HCT116 (cell line): ENCODE measurements around the gene AFAP1L2. TPM values are rescaled to one million over a fixed set of nuclear protein-coding genes. Genes with fewer than 3 reads are reported as not detected.

Source experiments
- ATAC-seq: fragments of 200-7000 bp; cut with Tn5 transposase; 2 replicates; pipeline ENCODE4 v1.9.1; 2020; ENCODE audit warnings: mild to moderate bottlenecking, moderate library complexity
- BruUV-seq: library from RNA; stranded (reverse); fragments of 400-500 nt; replicated peaks from 2 replicates; lab custom pipeline; 2021; lab: Mats Ljungman, UMichigan
- CTCF ChIA-PET: fragments of 300-600 bp; sonication (Branson Sonifier 250); formaldehyde crosslinking; loops from one replicate; lab custom pipeline; 2021; ENCODE audit warnings: antibody characterized with exemption; lab: Charles Lee
- POLR2A ChIA-PET: fragments of 300-600, 350-600 bp; sonication (Branson Sonifier 250); formaldehyde crosslinking; loops from one replicate; lab custom pipeline; 2021; ENCODE audit warnings: antibody characterized with exemption; lab: Charles Lee
- RAD21 ChIA-PET, 2 experiments: fragments of 300-600 bp; sonication (Branson Sonifier 250); formaldehyde crosslinking; loops; one replicate each; lab custom pipeline; 2023; ENCODE audit warnings: low total read pairs in 2 of 2; ENCODE audit not compliant: uncharacterized antibody in 2 of 2, unreplicated experiment in 2 of 2, low non-redundant PET in 1 of 2; lab: Charles Lee
- DNase-seq: peaks from one replicate; pipeline ENCODE4 v3.0.0-alpha.2; 2010; ENCODE audit warnings: low read depth, low spot score
- H2AFZ ChIP-seq: fragments of 200-600 bp; shearing (Covaris generic), sonication (generic); 2 replicates; pipeline ENCODE4 v1.6.1; 2017; ENCODE audit warnings: low read depth, mixed run types, mixed read lengths, antibody characterized with exemption, low read length; ENCODE audit not compliant: poor library complexity, severe bottlenecking
- H3K27ac ChIP-seq: 2 replicates; pipeline ENCODE4 v1.5.1; 2012; ENCODE audit warnings: low read depth, low read length
- H3K27me3 ChIP-seq: fragments of 200-600 bp; sonication (generic); 2 replicates; pipeline ENCODE4 v1.6.1; 2016; ENCODE audit warnings: mixed run types, low read length, mixed read lengths; ENCODE audit not compliant: insufficient read depth
- H3K36me3 ChIP-seq, 2 experiments: fragments of 200-500 bp in 1 of 2; fragments of 200-600 bp in 1 of 2; sonication (Bioruptor generic) in 1 of 2; sonication (generic) in 1 of 2; 2 replicates each; pipeline versions ENCODE4 v1.5.1 to v1.6.1; 2014 to 2016; ENCODE audit warnings: low read length in 2 of 2, inconsistent platforms in 1 of 2, mixed read lengths in 1 of 2, mixed run types in 1 of 2; ENCODE audit not compliant: insufficient read depth in 2 of 2, control insufficient read depth in 1 of 2
- H3K4me1 ChIP-seq, 2 experiments: fragments of 200-600 bp in 1 of 2; sonication (generic) in 1 of 2; 2 replicates each; pipeline versions ENCODE4 v1.5.1 to v1.6.1; 2012 to 2017; ENCODE audit warnings: low read length in 2 of 2, inconsistent platforms in 1 of 2, mild to moderate bottlenecking in 1 of 2, mixed read lengths in 1 of 2, mixed run types in 1 of 2, moderate library complexity in 1 of 2; ENCODE audit not compliant: insufficient read depth in 2 of 2, control insufficient read depth in 1 of 2
- H3K4me2 ChIP-seq: fragments of 200-600 bp; sonication (generic); 2 replicates; pipeline ENCODE4 v1.6.1; 2017; ENCODE audit warnings: mixed run types, low read length, mixed read lengths
- H3K4me3 ChIP-seq, 2 experiments: fragments of 200-600 bp in 1 of 2; sonication (generic) in 1 of 2; replicated peaks in 1 of 2; 2 replicates each; pipeline ENCODE4 v1.5.1; 2011 to 2016; ENCODE audit warnings: low read length in 2 of 2, control low read depth in 1 of 2, low read depth in 1 of 2, mild to moderate bottlenecking in 1 of 2, mixed read lengths in 1 of 2, mixed run types in 1 of 2
- H3K79me2 ChIP-seq: fragments of 200-600 bp; sonication (generic); 2 replicates; pipeline ENCODE4 v1.6.1; 2017; ENCODE audit warnings: mild to moderate bottlenecking, mixed run types, low read length, moderate library complexity, mixed read lengths; ENCODE audit not compliant: insufficient read depth
- H3K9ac ChIP-seq: fragments of 200-600 bp; sonication (generic); 2 replicates; pipeline ENCODE4 v1.6.1; 2016; ENCODE audit warnings: low read length, mixed read lengths
- H3K9me2 ChIP-seq: fragments of 200-600 bp; sonication (generic), shearing (Covaris generic); 2 replicates; pipeline ENCODE4 v1.6.1; 2017; ENCODE audit warnings: mixed run types, mild to moderate bottlenecking, moderate library complexity; ENCODE audit not compliant: insufficient read depth
- H3K9me3 ChIP-seq, 2 experiments: fragments of 200-500 bp in 1 of 2; fragments of 200-600 bp in 1 of 2; sonication (Bioruptor generic) in 1 of 2; sonication (generic) in 1 of 2; 2 replicates each; pipeline ENCODE4 v1.6.1; 2014 to 2017; ENCODE audit warnings: low read length in 2 of 2, mixed read lengths in 2 of 2, inconsistent platforms in 1 of 2, low read depth in 1 of 2, mild to moderate bottlenecking in 1 of 2, mixed run types in 1 of 2, moderate library complexity in 1 of 2; ENCODE audit not compliant: control insufficient read depth in 1 of 2, insufficient read depth in 1 of 2
- H4K20me1 ChIP-seq: fragments of 200-600 bp; sonication (generic), shearing (Covaris generic); 2 replicates; pipeline ENCODE4 v1.6.1; 2017; ENCODE audit warnings: mixed run types, mild to moderate bottlenecking, moderate library complexity; ENCODE audit not compliant: insufficient read depth
- EGR1 ChIP-seq: IDR thresholded peaks from 2 replicates; pipeline ENCODE4 v1.6.1; 2012; ENCODE audit warnings: low read depth
- RAD21 ChIP-seq: IDR thresholded peaks from 2 replicates; pipeline ENCODE4 v1.6.1; 2012; ENCODE audit warnings: low read depth, mild to moderate bottlenecking
- REST ChIP-seq: IDR thresholded peaks from 2 replicates; pipeline ENCODE4 v1.6.1; 2012; ENCODE audit warnings: low read depth
- SRF ChIP-seq: IDR thresholded peaks from 2 replicates; pipeline ENCODE4 v1.6.1; 2012; ENCODE audit warnings: low read depth
- YY1 ChIP-seq: IDR thresholded peaks from 2 replicates; pipeline ENCODE4 v1.6.1; 2011; ENCODE audit warnings: low read length, low read depth, moderate library complexity, mild to moderate bottlenecking; ENCODE audit not compliant: insufficient replicate concordance; ENCODE audit errors: extremely low read depth
- ZFX ChIP-seq: fragments of 450-650 bp; IDR thresholded peaks from 2 replicates; pipeline ENCODE4 v1.6.1; 2017
- intact Hi-C: fragments of 100-400 bp; cut with micrococcal nuclease; formaldehyde crosslinking; loops from 2 replicates; pipeline ENCODE4 v1.10.0; 2022
- total RNA-seq: library from RNA; stranded (reverse); gene quantifications from one replicate; pipeline ENCODE4 v1.2.1, GENCODE V29; 2021; ENCODE audit not compliant: unreplicated experiment
- TF ChIP-seq, protein P1 (sequence below): IDR thresholded peaks from 2 replicates; pipeline ENCODE4 v1.6.1; 2012

Gene AFAP1L2
- total RNA-seq, 1 experiment from 2014 or later, result 0.93 TPM

DNA sequence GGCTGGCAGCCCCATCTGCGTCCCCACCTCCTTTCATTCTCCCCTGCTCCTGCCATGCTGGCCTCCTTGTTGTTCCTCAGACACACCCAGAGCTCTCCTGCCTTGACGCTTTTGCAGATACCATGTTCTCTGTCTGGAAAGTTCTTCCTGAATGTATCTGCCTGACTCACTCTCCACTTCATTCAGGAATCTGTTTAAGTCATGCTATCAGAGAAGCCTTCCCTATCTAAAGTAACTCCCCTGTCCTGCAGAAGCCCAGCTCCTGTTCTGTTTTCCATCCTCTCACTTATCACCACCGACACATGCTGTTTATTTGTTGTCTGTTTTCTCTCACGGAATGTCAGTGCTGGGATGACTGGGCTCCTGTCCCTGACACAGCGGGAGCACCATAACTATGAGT, 82.0 kb downstream of the AFAP1L2 start:
- CTCF ChIA-PET, result interaction anchor here (1.4 kb wide), 1 partner anchor 19 kb away, joined by 7 read pairs; no protein-coding TSS in a partner anchor
- Histone ChIP-seq H2AFZ (no peak overlapping the region), H3K4me2 (no peak overlapping the region), H3K4me1 (peaks cover 18 to 33% of the 10 kb centered on the region in 2 experiments), H3K9ac (no peak overlapping the region), H3K9me2 (no peaks in the 10 kb centered on the region), H3K36me3 (no peaks in the 10 kb centered on the region), H4K20me1 (no peaks in the 10 kb centered on the region; the same call in 1 of the 2 replicates), H3K27me3 (peaks cover 76% of the 10 kb centered on the region), H3K27ac (no peak overlapping the region), H3K79me2 (no peaks in the 10 kb centered on the region)
- ATAC-seq (no peak), DNase-seq (no peak)
- POLR2A ChIA-PET, result no interaction called here
- no peak for TF ChIP-seq ZFX
- TF ChIP-seq YY1, result no peak
- TF ChIP-seq SRF, result no peak
- no peak for TF ChIP-seq REST
- TF ChIP-seq EGR1, result no peak
- TF ChIP-seq RAD21, result no peak
- TF ChIP-seq, protein P1, sequence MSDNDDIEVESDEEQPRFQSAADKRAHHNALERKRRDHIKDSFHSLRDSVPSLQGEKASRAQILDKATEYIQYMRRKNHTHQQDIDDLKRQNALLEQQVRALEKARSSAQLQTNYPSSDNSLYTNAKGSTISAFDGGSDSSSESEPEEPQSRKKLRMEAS, result no peak
- TF ChIP-seq, all 23 proteins: peak for 0
- intact Hi-C loops, result loop anchor here (5.0 kb wide), 1 partner anchor 115 kb away; no protein-coding TSS in a partner anchor
- RAD21 ChIA-PET, result no interaction called here
- BruUV-seq, result no TSS peak
- Histone ChIP-seq H3K9me3 (no peaks in the 10 kb centered on the region), H3K4me3 (no peak overlapping the region)
